Amniotic epithelial cell (primary cell): ENCODE measurements around the gene PTGFRN.

Experiments
- DNase-seq: peaks from one replicate; pipeline ENCODE4 v3.0.0-alpha.2; 2010; ENCODE audit warnings: low read depth

Gene PTGFRN

GRCh38 chr1:116889380-116889779 is 20.3 kb upstream of the PTGFRN start:
- DNase-seq: no peak

GRCh38 chr1:116891396-116892079 is 18.2 kb upstream of the PTGFRN start:
- no peak for DNase-seq

GRCh38 chr1:116895073-116895472 is 14.6 kb upstream of the PTGFRN start:
- no peak for DNase-seq

GRCh38 chr1:116899529-116899928 is 10.2 kb upstream of the PTGFRN start:
- no peak for DNase-seq

- no peak for DNase-seq
These were observed 9.0 kb upstream of the PTGFRN start for GRCh38 chr1:116900471-116901365.

- DNase-seq: no peak
These were observed 7.7 kb upstream of the PTGFRN start for GRCh38 chr1:116902027-116902426.

- DNase-seq: no peak
These were observed 6.9 kb upstream of the PTGFRN start for GRCh38 chr1:116902723-116903383.

- DNase-seq: no peak
These were observed 4.9 kb upstream of the PTGFRN start for GRCh38 chr1:116904791-116905320.

- no peak for DNase-seq
These were observed 2.9 kb upstream of the PTGFRN start for GRCh38 chr1:116906812-116907211.

- no peak for DNase-seq
These were observed 2.4 kb upstream of the PTGFRN start for GRCh38 chr1:116907351-116907750.

GRCh38 chr1:116908266-116908665 is 1.4 kb upstream of the PTGFRN start:
- no peak for DNase-seq

- DNase-seq: no peak
These were observed 750 bp upstream of the PTGFRN start for GRCh38 chr1:116908820-116909511.

GRCh38 chr1:116910379-116911187 is 867 bp downstream of the PTGFRN start:
- DNase-seq: no peak

- no peak for DNase-seq
These were observed 1.5 kb downstream of the PTGFRN start for GRCh38 chr1:116911188-116911553.

GRCh38 chr1:116911779-116912469 is 2.2 kb downstream of the PTGFRN start:
- no peak for DNase-seq

GRCh38 chr1:116912846-116913245 is 3.1 kb downstream of the PTGFRN start:
- DNase-seq: no peak

- no peak for DNase-seq
These were observed 4.2 kb downstream of the PTGFRN start for GRCh38 chr1:116913941-116914340.

GRCh38 chr1:116914667-116915066 is 5.0 kb downstream of the PTGFRN start:
- DNase-seq: no peak

GRCh38 chr1:116915086-116915661 is 5.5 kb downstream of the PTGFRN start:
- peak; percentile 19 for DNase-seq

- DNase-seq: no peak
These were observed 6.3 kb downstream of the PTGFRN start for GRCh38 chr1:116916002-116916401.
